Ishikawa (cell line): Measurements from ENCODE around the gene CHPF2.

Source experiments
- CEBPB ChIP-seq: IDR thresholded peaks from 2 replicates; pipeline ENCODE4 v1.6.1; 2012
- CREB1 ChIP-seq: IDR thresholded peaks from 2 replicates; pipeline ENCODE4 v1.6.1; 2012; ENCODE audit warnings: low read depth
- EGR1 ChIP-seq: IDR thresholded peaks from 2 replicates; pipeline ENCODE4 v1.6.1; 2012
- EP300 ChIP-seq: IDR thresholded peaks from 2 replicates; pipeline ENCODE4 v1.6.1; 2012; ENCODE audit warnings: borderline replicate concordance
- FOXM1 ChIP-seq: IDR thresholded peaks from 2 replicates; pipeline ENCODE4 v1.6.1; 2012; ENCODE audit warnings: low read depth, borderline replicate concordance
- NFIC ChIP-seq: IDR thresholded peaks from 2 replicates; pipeline ENCODE4 v1.6.1; 2012
- RAD21 ChIP-seq: IDR thresholded peaks from 2 replicates; pipeline ENCODE4 v1.6.1; 2012; ENCODE audit warnings: low read depth
- REST ChIP-seq: IDR thresholded peaks from 2 replicates; pipeline ENCODE4 v1.6.1; 2012; ENCODE audit warnings: low read depth, mild to moderate bottlenecking
- TAF1 ChIP-seq: IDR thresholded peaks from 2 replicates; pipeline ENCODE4 v1.6.1; 2012; ENCODE audit warnings: low read depth, mild to moderate bottlenecking
- TCF12 ChIP-seq: IDR thresholded peaks from 2 replicates; pipeline ENCODE4 v1.6.1; 2012; ENCODE audit warnings: low read depth
- TEAD4 ChIP-seq: IDR thresholded peaks from 2 replicates; pipeline ENCODE4 v1.6.1; 2012
- USF1 ChIP-seq: IDR thresholded peaks from 2 replicates; pipeline ENCODE4 v1.6.1; 2012
- YY1 ChIP-seq: IDR thresholded peaks from 2 replicates; pipeline ENCODE4 v1.6.1; 2012; ENCODE audit warnings: low read depth
- ZBTB7A ChIP-seq: IDR thresholded peaks from 2 replicates; pipeline ENCODE4 v1.6.1; 2012; ENCODE audit warnings: low read depth
- TF ChIP-seq, protein P1 (sequence below): IDR thresholded peaks from 2 replicates; pipeline ENCODE4 v1.6.1; 2012

The CHPF2 gene

DNA sequence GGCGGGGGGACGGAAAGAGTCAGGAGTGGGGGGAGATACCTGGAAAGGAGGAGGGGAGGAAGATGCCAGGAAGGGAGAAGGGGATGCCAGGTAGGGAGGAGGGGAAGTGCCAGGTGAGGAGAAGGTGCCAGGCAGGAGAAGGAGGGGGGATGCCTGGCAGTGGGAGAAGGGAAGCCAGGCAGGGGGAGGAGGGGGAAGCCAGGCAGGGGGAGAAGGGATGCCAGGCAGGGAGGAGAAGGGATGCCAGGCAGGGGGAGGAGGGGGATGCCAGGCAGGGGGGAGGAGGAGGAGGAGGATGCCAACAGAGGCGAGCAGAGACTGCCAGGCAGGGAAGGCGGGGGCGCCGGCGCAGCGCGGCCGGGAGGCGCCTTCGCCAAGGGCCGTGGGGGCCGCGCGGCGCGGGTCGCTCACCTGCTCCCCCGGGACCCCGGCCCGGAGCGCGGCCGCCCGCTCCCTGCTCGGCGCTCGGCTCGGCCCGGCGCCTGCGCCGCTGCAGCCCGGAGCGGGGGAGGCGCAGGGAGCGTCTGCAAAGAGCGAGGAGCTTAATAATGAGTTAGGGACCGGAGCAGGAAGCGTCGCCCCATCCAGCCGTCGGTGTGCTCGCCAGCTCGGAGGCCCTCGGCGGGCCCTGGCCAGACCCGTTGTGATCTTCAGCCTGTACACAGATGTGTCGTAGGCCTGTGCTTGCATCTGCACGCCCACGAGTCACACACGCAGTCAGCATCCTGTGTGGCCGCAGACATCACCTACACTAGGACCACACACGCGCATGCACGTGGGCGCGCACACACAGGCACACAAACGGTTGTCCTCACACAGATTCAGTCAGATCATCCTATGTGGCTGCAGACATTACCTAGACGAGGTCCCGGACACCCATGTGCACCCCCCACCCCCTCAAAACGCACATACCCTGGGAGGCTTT is 44.6 kb downstream of the CHPF2 start:
- TF ChIP-seq USF1, result no peak
- no peak for TF ChIP-seq TAF1
- no peak for TF ChIP-seq NFIC
- no peak for TF ChIP-seq FOXM1
- TF ChIP-seq EGR1, result peak; percentile 87
- no peak for TF ChIP-seq EP300
- TF ChIP-seq, protein P1, sequence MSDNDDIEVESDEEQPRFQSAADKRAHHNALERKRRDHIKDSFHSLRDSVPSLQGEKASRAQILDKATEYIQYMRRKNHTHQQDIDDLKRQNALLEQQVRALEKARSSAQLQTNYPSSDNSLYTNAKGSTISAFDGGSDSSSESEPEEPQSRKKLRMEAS, result peak; percentile 39; the same call in 1 of the 2 replicates
- no peak for TF ChIP-seq TCF12
- no peak for TF ChIP-seq TEAD4
- TF ChIP-seq RAD21, result no peak
- no peak for TF ChIP-seq YY1
- TF ChIP-seq REST, result no peak
- no peak for TF ChIP-seq ZBTB7A
- TF ChIP-seq CREB1, result no peak
- TF ChIP-seq CEBPB, result no peak

DNA sequence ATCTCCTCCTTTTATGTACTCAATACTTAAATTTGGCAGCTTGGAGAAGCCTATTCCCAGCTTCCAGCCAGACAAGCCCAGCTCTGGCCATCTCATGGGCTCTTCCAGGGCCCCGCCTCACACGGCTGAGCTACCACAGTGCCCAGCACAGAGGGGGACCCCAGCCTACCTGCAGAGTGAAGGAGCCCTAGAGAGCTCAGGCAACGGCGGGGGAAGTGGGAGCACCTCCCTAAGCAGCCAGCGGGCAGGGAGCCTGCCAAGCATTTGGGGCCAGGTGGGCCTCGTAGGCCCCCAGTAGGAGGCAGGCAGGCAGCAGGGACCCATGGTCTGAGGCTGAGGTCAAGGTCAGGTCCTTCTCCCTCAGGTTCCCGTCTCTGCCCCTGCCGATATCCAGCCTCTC is 45.3 kb downstream of the CHPF2 start:
- TF ChIP-seq EGR1, result no peak
- TF ChIP-seq TAF1, result no peak
- TF ChIP-seq EP300, result no peak
- no peak for TF ChIP-seq CREB1
- no peak for TF ChIP-seq REST
- TF ChIP-seq FOXM1, result no peak
- no peak for TF ChIP-seq USF1
- TF ChIP-seq RAD21, result no peak
- TF ChIP-seq TCF12, result no peak
- TF ChIP-seq ZBTB7A, result no peak
- TF ChIP-seq NFIC, result no peak
- TF ChIP-seq CEBPB, result no peak
- TF ChIP-seq, protein P1, result no peak
- no peak for TF ChIP-seq TEAD4
- no peak for TF ChIP-seq YY1

DNA sequence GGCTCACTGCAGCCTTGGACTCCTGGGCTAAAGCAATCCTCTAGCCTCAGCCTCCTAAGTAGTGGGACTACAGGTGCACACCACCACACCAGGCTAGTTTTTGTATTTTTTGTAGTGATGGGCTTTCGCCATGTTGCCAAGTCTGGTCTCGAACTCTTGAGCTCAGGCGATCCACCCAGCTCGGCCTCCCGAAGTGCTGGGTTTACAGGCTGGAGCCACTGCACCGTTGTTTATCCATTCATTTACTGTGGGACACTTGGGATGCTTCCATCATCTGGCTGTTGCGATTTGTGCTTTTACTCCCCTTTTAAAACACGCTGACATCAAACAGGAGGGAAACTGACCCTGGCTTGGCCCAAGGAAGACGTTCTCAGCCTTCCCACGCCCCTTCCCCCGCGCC is 46.7 kb downstream of the CHPF2 start:
- TF ChIP-seq USF1, result no peak

GRCh38 chr7:151279868-151280267 is 47.6 kb downstream of the CHPF2 start:
- TF ChIP-seq CEBPB (no peak), REST (no peak), FOXM1 (no peak), NFIC (no peak), YY1 (no peak), TEAD4 (no peak), EP300 (no peak), EGR1 (no peak), TAF1 (no peak), CREB1 (no peak), TCF12 (no peak), RAD21 (no peak), USF1 (no peak), ZBTB7A (no peak)
- TF ChIP-seq, protein P1, result no peak
